NCI-H226 (cell line): ENCODE data around the gene TRPC3.
"Not testable (repeated sequence)": the region's sequence is repeated elsewhere in the genome, so short reads cannot be mapped to it uniquely, and the experiment has no call there.

Experiments
- DNase-seq: peaks from one replicate; pipeline ENCODE4 v3.0.0-alpha.2; 2015

TRPC3 gene

DNA sequence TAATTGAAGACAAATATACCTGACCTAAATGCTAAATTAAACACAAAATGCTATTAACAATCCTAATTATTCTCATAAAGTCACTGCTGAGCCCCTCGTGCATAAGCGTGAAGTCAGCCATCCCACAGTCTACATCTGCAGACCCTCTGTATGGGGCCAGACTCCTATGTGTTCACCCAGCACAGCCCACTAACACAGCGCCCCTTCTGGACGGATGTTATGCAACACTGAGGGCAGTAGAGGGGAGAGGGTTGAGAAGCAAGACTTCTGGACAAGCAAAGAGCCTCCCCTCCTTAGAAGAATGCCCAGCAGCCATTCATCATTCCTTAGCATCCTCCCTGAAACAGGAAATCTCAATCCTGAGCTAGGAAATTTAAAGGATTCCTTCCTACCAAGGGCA is 7.9 kb downstream of the TRPC3 start:
- no peak for DNase-seq

DNA sequence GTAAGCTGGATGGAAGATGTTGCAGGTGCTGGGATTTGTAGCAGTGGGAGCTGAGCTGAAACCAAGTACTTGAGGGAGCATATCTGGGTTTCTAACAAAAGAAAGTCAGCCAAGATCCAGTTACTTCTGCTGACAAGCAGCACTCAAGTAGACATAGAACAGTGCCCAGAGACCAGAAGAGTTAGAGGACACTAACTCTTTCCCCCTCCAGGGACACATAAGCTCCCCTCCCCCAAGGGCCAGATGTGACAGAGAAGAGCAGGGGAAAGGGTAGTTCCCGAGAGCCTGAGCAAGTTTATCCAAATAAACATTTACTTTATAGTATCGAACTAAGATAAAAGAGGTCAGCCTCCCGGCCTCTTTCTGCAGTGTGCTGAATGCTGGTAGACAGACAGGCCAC is 12.2 kb downstream of the TRPC3 start:
- DNase-seq, result no peak

GRCh38 chr4:121938282-121939092 is 13.4 kb downstream of the TRPC3 start:
- DNase-seq, result peak; percentile 22

- DNase-seq, result peak; percentile 28
Observed at GRCh38 chr4:121936101-121936500, 15.8 kb downstream of the TRPC3 start.

- DNase-seq, result no peak
Observed at GRCh38 chr4:121934635-121935034, 17.2 kb downstream of the TRPC3 start.

DNA sequence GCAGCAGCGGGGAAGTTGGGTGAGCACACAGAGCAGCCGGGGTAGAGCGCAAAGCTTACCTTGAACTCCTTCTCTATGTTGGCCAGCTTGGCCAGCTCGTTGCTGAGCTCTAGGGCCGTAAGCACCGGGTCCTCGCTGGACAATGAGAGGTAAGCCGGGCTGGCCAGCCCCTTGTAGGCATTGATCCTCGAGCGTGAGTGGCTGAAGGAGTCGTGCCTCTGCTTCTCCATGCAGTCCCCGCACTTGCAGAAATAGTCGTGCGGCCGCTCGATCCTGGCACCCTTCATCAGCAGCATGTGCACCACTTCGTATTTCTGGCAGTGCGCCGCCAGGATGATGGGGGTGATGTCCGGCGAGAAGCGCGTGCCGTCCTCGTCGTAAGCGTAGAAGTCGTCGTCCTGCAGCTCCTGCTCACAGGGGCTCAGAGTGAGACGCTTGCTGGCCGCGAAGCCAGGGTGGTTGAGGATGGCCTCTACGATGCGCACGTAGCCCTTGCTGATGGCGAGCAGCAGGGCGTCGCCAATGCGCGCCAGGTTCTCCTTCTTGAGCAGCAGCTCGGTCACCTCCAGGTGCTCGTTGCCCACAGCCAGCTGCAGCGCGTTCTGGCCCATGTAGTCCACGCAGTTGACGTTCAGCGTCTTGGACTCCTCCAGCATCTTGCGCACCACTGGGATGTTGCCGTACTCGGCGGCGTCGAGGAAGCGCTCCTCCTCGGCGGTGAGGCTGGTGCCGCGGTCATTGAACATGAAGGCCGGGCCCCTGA is 19.5 kb downstream of the TRPC3 start:
- DNase-seq, result no peak

- no peak for DNase-seq
Observed at GRCh38 chr4:121930304-121930703, 21.6 kb downstream of the TRPC3 start.

GRCh38 chr4:121927948-121928347 is 23.9 kb downstream of the TRPC3 start:
- DNase-seq, result no peak

DNA sequence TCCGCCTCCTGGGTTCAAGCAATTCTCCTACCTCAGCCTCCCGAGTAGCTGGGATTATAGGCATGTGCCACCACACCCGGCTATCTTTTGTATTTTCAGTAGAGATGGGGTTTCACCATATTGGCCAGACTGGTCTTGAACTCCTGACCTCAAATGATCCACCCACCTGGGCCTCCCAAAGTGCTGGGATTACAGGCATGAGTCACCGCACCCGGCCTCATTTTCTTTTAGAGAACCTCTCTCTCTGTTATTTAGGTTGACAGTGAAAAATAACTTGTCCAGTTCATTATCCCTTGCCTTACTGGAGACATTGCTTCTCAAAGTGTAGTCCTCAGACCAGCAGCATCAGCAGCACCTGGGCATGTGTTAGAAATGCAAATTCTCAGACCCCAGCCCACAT is 25.4 kb downstream of the TRPC3 start:
- DNase-seq, result not testable (repeated sequence)

- no peak for DNase-seq
Observed at GRCh38 chr4:121923306-121923705, 28.6 kb downstream of the TRPC3 start.

- DNase-seq, result no peak
Observed at GRCh38 chr4:121913667-121914066, 38.2 kb downstream of the TRPC3 start.

- DNase-seq, result no peak
Observed at GRCh38 chr4:121908346-121908745, 43.5 kb downstream of the TRPC3 start.

GRCh38 chr4:121900132-121900983 is 51.5 kb downstream of the TRPC3 start:
- DNase-seq, result peak; percentile 19

DNA sequence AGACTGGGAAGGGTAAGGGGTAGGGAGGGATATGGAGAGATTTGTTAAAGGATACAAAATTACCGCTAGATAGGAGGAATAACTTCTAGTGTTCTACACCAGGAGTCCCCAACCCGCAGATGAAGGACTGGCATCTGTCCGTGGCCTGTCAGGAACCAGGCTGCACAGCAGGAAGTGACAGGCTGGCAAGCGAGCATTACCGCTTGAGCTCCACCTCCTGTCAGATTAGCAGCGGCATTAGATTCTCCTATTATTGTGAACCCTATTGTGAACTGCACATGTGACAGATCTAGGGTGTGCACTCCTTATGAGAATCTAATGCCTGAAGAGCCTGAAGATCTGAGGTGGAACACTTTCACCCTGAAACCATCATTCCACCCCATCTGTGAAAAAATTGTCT is 53.7 kb downstream of the TRPC3 start:
- no peak for DNase-seq

- DNase-seq, result no peak
Observed at GRCh38 chr4:121888134-121888533, 63.7 kb downstream of the TRPC3 start.

- no peak for DNase-seq
Observed at GRCh38 chr4:121885115-121885514, 66.7 kb downstream of the TRPC3 start.

- no peak for DNase-seq
Observed at GRCh38 chr4:121881158-121881557, 70.7 kb downstream of the TRPC3 start.

DNA sequence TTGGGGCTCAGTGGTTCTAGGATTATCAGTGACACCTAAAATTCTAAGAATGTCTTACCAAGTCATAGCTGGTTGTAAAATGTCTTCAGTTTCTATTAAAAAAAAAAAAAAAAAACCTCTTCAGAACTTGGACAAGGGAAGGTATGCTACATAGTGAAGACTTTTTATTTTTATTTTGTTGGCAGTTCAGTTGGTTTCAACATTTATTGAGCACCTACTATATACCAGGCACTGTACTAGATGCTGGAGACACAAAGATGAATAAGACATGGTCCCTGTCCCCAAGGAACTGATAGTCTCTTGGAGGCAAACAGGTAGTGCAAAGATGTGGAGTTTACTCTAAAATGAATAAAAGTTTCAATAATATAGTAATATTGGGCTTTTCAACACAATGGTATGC is 72.7 kb downstream of the TRPC3 start:
- no peak for DNase-seq

GRCh38 chr4:121877041-121877773 is 74.7 kb downstream of the TRPC3 start:
- DNase-seq, result no peak

DNA sequence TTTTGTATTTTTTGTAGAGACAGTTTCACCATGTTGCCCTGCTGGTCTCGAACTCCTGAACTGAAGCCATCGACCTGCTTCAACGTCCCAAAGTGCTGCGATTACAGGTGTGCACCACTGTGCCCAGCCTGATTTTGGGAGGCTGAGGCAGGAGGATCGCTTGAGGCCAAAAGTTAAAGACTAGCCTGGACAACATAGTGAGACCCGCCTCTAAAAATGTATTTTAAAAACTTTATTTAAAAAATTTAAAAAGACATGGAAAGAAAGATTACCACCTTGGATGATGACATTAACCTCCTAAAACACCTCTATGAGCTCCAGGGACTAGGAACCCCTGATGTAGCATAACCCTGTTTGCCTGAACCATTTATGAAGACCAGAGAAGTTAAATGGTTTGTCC is 75.8 kb downstream of the TRPC3 start:
- DNase-seq, result no peak

DNA sequence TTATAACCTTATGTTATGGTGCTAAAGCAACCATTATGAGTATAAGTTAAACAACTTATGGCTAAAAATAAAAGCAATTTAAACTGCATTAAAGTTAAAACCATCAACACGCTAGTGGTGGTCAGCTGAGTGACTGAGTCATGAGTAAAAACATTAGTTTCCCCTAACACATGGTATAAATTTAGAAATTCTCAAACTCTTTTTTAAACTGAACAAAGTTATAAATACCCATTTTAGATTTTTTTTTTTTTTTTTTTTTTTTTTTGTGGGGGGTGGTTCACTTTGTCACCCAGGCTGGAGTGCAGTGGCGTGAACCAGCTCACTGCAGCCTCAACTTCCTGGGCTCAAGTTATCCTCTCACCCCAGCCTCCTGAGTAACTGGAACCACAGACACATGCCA is 76.2 kb downstream of the TRPC3 start:
- DNase-seq, result no peak

DNA sequence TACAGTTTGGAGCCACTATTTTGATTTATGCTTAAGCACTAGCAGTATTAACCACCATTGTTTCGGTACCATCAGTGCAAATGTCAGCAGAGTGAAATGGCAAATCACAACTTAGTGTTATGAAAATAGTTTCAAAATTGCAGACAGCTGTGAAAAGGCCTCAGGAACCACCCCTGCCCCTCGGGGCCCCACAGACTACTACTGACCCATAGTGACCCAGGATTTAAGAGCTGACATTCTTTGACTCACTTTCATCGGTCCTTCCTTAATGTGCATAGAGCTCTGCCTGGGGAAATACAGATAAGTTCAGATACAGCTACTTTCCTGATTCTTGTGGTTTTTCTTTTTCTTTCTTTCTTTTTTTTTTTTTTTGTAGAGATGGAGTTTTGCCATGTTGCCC is 78.3 kb downstream of the TRPC3 start:
- no peak for DNase-seq
